GM12878 (cell line): Measurements from ENCODE around the gene CNTNAP2.

Source experiments
- BCL3 ChIP-seq: IDR thresholded peaks from 2 replicates; pipeline ENCODE4 v1.6.1; 2011; ENCODE audit warnings: borderline replicate concordance, low read depth, mild to moderate bottlenecking, moderate library complexity, low read length; ENCODE audit not compliant: insufficient read depth, poor library complexity, severe bottlenecking
- CEBPB ChIP-seq, 2 experiments: fragments of 150-350 bp in 1 of 2; IDR thresholded peaks; 2 replicates each; pipeline ENCODE4 v1.6.1; 2012 to 2014; ENCODE audit warnings: low read depth in 2 of 2, low read length in 2 of 2, borderline replicate concordance in 1 of 2, inconsistent platforms in 1 of 2
- MAX ChIP-seq: IDR thresholded peaks from 2 replicates; pipeline ENCODE4 v1.6.1; 2012; ENCODE audit warnings: low read depth, low read length, improper control_type of control experiment
- MXI1 ChIP-seq: fragments of 150-350 bp; IDR thresholded peaks from 2 replicates; pipeline ENCODE4 v1.6.1; 2011; ENCODE audit warnings: low read depth, mild to moderate bottlenecking, inconsistent platforms, low read length, improper control_type of control experiment
- PAX5 ChIP-seq: IDR thresholded peaks from 2 replicates; pipeline ENCODE4 v1.6.1; 2011; ENCODE audit warnings: low read depth, low read length, borderline replicate concordance
- POLR2AphosphoS5 ChIP-seq: IDR thresholded peaks from 2 replicates; pipeline ENCODE4 v1.6.1; 2011; ENCODE audit warnings: mild to moderate bottlenecking, low read length, inconsistent platforms
- PRDM15 ChIP-seq: fragments of 450-650 bp; formaldehyde crosslinking; IDR thresholded peaks from 2 replicates; pipeline ENCODE4 v1.4.0; 2020; ENCODE audit warnings: mild to moderate bottlenecking, moderate library complexity
- ZNF274 ChIP-seq: IDR thresholded peaks from one replicate; pipeline ENCODE4 v1.8.0; 2011; ENCODE audit not compliant: insufficient read length, insufficient read depth
- TF ChIP-seq, protein P1 (sequence below), 3 experiments: IDR thresholded peaks in 2 of 3; conservative IDR thresholded peaks in 1 of 3; 2 replicates each; pipeline ENCODE4 v1.5.1; 2011; ENCODE audit warnings: low read depth in 3 of 3, low read length in 3 of 3, mild to moderate bottlenecking in 3 of 3, control low read depth in 2 of 3, moderate library complexity in 2 of 3, inconsistent platforms in 1 of 3, mixed read lengths in 1 of 3; ENCODE audit not compliant: control insufficient read depth in 2 of 3, insufficient read depth in 1 of 3; ENCODE audit errors: extremely low read depth in 1 of 3

GRCh38 chr7:147052818-147053217 is 936.2 kb downstream of the CNTNAP2 start:
- TF ChIP-seq MXI1 (no peak), POLR2AphosphoS5 (no peak), CEBPB (IDR thresholded peaks at IDR 0.05; ENCODE audit: borderline replicate concordance in 1 of 2, low read depth in 2 of 2, low read length in 2 of 2) (no peak), BCL3 (no peak), MAX (no peak), PAX5 (no peak), ZNF274 (no peak), PRDM15 (no peak)
- TF ChIP-seq, protein P1, sequence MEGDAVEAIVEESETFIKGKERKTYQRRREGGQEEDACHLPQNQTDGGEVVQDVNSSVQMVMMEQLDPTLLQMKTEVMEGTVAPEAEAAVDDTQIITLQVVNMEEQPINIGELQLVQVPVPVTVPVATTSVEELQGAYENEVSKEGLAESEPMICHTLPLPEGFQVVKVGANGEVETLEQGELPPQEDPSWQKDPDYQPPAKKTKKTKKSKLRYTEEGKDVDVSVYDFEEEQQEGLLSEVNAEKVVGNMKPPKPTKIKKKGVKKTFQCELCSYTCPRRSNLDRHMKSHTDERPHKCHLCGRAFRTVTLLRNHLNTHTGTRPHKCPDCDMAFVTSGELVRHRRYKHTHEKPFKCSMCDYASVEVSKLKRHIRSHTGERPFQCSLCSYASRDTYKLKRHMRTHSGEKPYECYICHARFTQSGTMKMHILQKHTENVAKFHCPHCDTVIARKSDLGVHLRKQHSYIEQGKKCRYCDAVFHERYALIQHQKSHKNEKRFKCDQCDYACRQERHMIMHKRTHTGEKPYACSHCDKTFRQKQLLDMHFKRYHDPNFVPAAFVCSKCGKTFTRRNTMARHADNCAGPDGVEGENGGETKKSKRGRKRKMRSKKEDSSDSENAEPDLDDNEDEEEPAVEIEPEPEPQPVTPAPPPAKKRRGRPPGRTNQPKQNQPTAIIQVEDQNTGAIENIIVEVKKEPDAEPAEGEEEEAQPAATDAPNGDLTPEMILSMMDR (IDR thresholded peaks at IDR 0.05 in 2 of 3, conservative IDR thresholded peaks at IDR 0.05 in 1 of 3; ENCODE audit: control insufficient read depth in 2 of 3, extremely low read depth in 1 of 3, insufficient read depth in 1 of 3, low read depth in 3 of 3, low read length in 3 of 3) = no peak
